A673 (cell line): Measurements from ENCODE around the gene CLEC1A. TPM values are rescaled to one million over a fixed set of nuclear protein-coding genes. Genes with fewer than 3 reads are reported as not detected.

ENCODE experiments used
- BruUV-seq: library from RNA; stranded (reverse); fragments of 400-500 nt; replicated peaks from 2 replicates; lab custom pipeline; 2021; lab: Mats Ljungman, UMichigan
- CTCF ChIA-PET: fragments of 300-600 bp; sonication (Branson Sonifier 250); formaldehyde crosslinking; loops from one replicate; lab custom pipeline; 2022; ENCODE audit warnings: antibody characterized with exemption; lab: Charles Lee
- POLR2A ChIA-PET: fragments of 300-600 bp; sonication (Branson Sonifier 250); formaldehyde crosslinking; loops from one replicate; lab custom pipeline; 2022; ENCODE audit warnings: antibody characterized with exemption; ENCODE audit not compliant: low non-redundant PET; lab: Charles Lee
- DNase-seq: peaks from one replicate; pipeline ENCODE4 v3.0.0-alpha.2; 2015; ENCODE audit warnings: low spot score
- H3K27ac ChIP-seq: fragments of 200-600 bp; sonication (generic); 2 replicates; pipeline ENCODE4 v1.5.1; 2016; ENCODE audit warnings: mixed run types, low read depth, mild to moderate bottlenecking, mixed read lengths, antibody characterized with exemption, low read length; ENCODE audit not compliant: poor library complexity, severe bottlenecking
- H3K27me3 ChIP-seq: fragments of 200-600 bp; sonication (generic); replicated peaks from 2 replicates; pipeline ENCODE4 v1.6.1; 2017; ENCODE audit warnings: mixed run types, low read depth, mild to moderate bottlenecking, mixed read lengths, antibody characterized with exemption, low read length; ENCODE audit not compliant: insufficient read depth, poor library complexity
- H3K36me3 ChIP-seq: fragments of 200-600 bp; sonication (generic); 2 replicates; pipeline ENCODE4 v1.6.1; 2016; ENCODE audit warnings: mixed run types, mild to moderate bottlenecking, mixed read lengths, antibody characterized with exemption, low read length; ENCODE audit not compliant: insufficient read depth, poor library complexity, severe bottlenecking
- H3K4me1 ChIP-seq: fragments of 200-600 bp; sonication (generic); 2 replicates; pipeline ENCODE4 v1.6.1; 2017; ENCODE audit warnings: mixed run types, mild to moderate bottlenecking, mixed read lengths, antibody characterized with exemption, low read length; ENCODE audit not compliant: insufficient read depth, poor library complexity, severe bottlenecking
- H3K4me3 ChIP-seq: fragments of 200-600 bp; sonication (generic); 2 replicates; pipeline ENCODE4 v1.5.1; 2016; ENCODE audit warnings: low read depth, mixed run types, mild to moderate bottlenecking, mixed read lengths, low read length; ENCODE audit not compliant: poor library complexity, severe bottlenecking
- H3K9me3 ChIP-seq: fragments of 200-600 bp; sonication (generic); 2 replicates; pipeline ENCODE4 v1.6.1; 2016; ENCODE audit warnings: mixed run types, low read depth, mild to moderate bottlenecking, mixed read lengths, antibody characterized with exemption, low read length; ENCODE audit not compliant: poor library complexity, severe bottlenecking
- CTCF ChIP-seq: fragments of 300-800, 200-600 bp; sonication (generic); conservative IDR thresholded peaks from 2 replicates; pipeline ENCODE4 v1.5.1; 2017; ENCODE audit warnings: low read depth, mild to moderate bottlenecking, antibody characterized with exemption, low read length, moderate library complexity, mixed read lengths
- EZH2 ChIP-seq: fragments of 200-600 bp; sonication (generic); IDR thresholded peaks from 2 replicates; pipeline ENCODE4 v1.6.1; 2017; ENCODE audit warnings: borderline replicate concordance, low read depth, mild to moderate bottlenecking, mixed read lengths, antibody characterized with exemption, low read length; ENCODE audit not compliant: poor library complexity, severe bottlenecking
- intact Hi-C: fragments of 100-400 bp; cut with micrococcal nuclease; formaldehyde crosslinking; loops from one replicate; pipeline ENCODE4 v1.10.0; 2022; ENCODE audit not compliant: unreplicated experiment
- total RNA-seq: library from RNA; stranded (reverse); gene quantifications from 2 replicates; pipeline ENCODE4 v1.2.3, GENCODE V29; 2021

The CLEC1A gene
- total RNA-seq, 1 experiment from 2014 or later, result not detected

DNA sequence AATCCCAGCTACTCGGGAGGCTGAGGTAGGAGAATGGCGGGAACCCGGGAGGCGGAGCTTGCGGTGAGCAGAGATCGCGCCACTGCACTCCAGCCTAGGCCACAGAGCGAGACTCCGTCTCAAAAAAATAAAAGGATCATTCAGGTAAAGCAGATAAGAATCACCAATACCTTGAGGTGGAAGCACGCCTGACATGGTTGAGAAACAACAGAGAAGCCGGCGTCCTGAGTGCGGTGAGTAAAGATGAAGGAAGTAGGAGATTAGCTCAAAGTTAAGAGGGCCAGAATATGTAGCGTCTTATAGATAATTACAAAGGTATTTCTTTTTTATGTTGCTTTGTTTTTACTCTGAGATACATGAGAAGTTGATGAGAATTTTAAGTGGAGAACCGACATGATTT is 16.5 kb upstream of the CLEC1A start:
- no peak overlapping the region for H3K4me3 ChIP-seq
- no peak overlapping the region for H3K27ac ChIP-seq
- no TSS peak for BruUV-seq
- intact Hi-C loops, result no loop called here
- no peaks in the 10 kb centered on the region for H3K36me3 ChIP-seq
- H3K9me3 ChIP-seq, result no peaks in the 10 kb centered on the region
- DNase-seq, result no peak
- ChIA-PET POLR2A (no interaction called here), CTCF (no interaction called here)
- no peaks in the 10 kb centered on the region for H3K4me1 ChIP-seq
- no peaks in the 10 kb centered on the region for H3K27me3 ChIP-seq
- TF ChIP-seq CTCF (no peak), EZH2 (no peak)

DNA sequence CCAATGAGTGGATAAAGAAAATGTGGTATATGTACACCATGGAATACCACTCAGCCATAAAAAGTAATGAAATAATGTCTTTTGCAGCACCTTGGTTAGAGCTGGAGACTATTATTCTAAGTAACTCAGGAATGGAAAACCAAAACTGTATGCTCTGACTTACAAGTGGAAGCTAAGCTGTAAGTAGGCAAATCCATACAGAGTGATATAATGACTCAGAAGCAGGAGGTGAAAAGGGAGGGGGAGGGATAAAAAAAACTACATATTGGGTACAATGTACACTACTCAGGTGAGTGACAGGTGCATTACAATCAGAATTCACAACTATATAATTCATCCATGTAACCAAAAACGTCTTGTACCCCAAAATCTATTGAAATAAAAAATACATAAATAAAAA is 15.1 kb upstream of the CLEC1A start:
- no TSS peak for BruUV-seq
- Histone ChIP-seq H3K27me3 (no peaks in the 10 kb centered on the region), H3K4me3 (no peak overlapping the region), H3K27ac (no peak overlapping the region), H3K36me3 (no peaks in the 10 kb centered on the region), H3K4me1 (no peaks in the 10 kb centered on the region), H3K9me3 (no peaks in the 10 kb centered on the region)
- ChIA-PET POLR2A (no interaction called here), CTCF (interaction anchor here (0.6 kb wide), 2 partner anchors 43 to 369 kb away, joined by 3 read pairs; no protein-coding TSS in a partner anchor)
- intact Hi-C loops, result no loop called here
- DNase-seq, result no peak
- TF ChIP-seq CTCF, result no peak
- TF ChIP-seq EZH2, result no peak

- Histone ChIP-seq H3K27ac (no peak overlapping the region), H3K36me3 (no peaks in the 10 kb centered on the region), H3K27me3 (no peaks in the 10 kb centered on the region), H3K4me3 (no peak overlapping the region), H3K9me3 (no peaks in the 10 kb centered on the region), H3K4me1 (no peaks in the 10 kb centered on the region)
- intact Hi-C loops, result no loop called here
- TF ChIP-seq CTCF (no peak), EZH2 (no peak)
- ChIA-PET CTCF (no interaction called here), POLR2A (no interaction called here)
- DNase-seq, result no peak
- no TSS peak for BruUV-seq
Observed at GRCh38 chr12:10113075-10113474, 14.3 kb upstream of the CLEC1A start.
